Large intestine (tissue), 3 donors: ENCODE data around the gene CIROP. TPM values are rescaled to one million over a fixed set of nuclear protein-coding genes. Genes with fewer than 3 reads are reported as not detected.
"Not testable (repeated sequence)": the region's sequence is repeated elsewhere in the genome, so short reads cannot be mapped to it uniquely, and the experiment has no call there.

Source experiments
- DNase-seq, 2 donors: peaks; one replicate each; pipeline versions ENCODE4 v3.0.0 to v3.0.0-alpha.2; 2013
- H3K27ac ChIP-seq: one replicate; pipeline ENCODE4 v1.5.1; 2013; ENCODE audit warnings: low read length
- H3K27me3 ChIP-seq: 2 replicates; pipeline ENCODE4 v1.6.1; 2013; ENCODE audit warnings: low read length; ENCODE audit not compliant: control insufficient read depth, insufficient read depth
- H3K36me3 ChIP-seq: 2 replicates; pipeline ENCODE4 v1.6.1; 2013; ENCODE audit warnings: low read length; ENCODE audit not compliant: control insufficient read depth, insufficient read depth
- H3K4me1 ChIP-seq: one replicate; pipeline ENCODE4 v1.6.1; 2013; ENCODE audit warnings: low read length; ENCODE audit not compliant: control insufficient read depth, insufficient read depth
- H3K4me3 ChIP-seq: one replicate; pipeline ENCODE4 v1.5.1; 2013; ENCODE audit warnings: low read length
- H3K9me3 ChIP-seq: one replicate; pipeline ENCODE4 v1.6.1; 2013; ENCODE audit warnings: mild to moderate bottlenecking, low read depth, low read length, moderate library complexity; ENCODE audit not compliant: control insufficient read depth
- WGBS: methylation state at CpG from one replicate; pipeline ENCODE4 v1.1.5; 2013; ENCODE audit warnings: low lambda C conversion rate; ENCODE audit not compliant: insufficient coverage; 5-methylcytosine and 5-hydroxymethylcytosine counted together
- polyA plus RNA-seq: library from polyadenylated mRNA; unstranded; fragments of 120-200 nt; gene quantifications from one replicate; pipeline ENCODE4 v1.2.1, GENCODE V29; 2013

Gene CIROP
- polyA plus RNA-seq, 1 donor: 0.01 TPM

DNA sequence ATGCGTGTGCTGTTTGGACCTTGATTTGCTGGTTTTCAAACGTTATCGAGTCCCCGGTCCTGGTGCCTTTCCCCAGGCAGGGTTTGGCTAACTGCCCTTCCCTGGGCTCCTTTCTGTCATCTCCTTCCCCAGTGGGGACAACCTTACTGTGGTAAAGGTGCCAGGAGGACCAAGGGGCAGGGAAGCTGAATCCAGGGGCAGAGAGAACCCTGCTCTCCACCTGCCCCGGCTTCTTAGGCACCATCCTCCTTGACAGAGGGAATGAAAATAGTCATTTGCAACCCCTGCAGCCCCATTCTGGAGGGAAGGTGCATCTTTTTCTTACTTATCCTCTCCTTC lies 9.3 kb upstream of the CIROP start:
- no peak overlapping the region for H3K4me3 ChIP-seq
- peaks cover 3% of the 10 kb centered on the region for H3K4me1 ChIP-seq
- H3K36me3 ChIP-seq: no peaks in the 10 kb centered on the region
- no peak for DNase-seq
- H3K9me3 ChIP-seq: no peaks in the 10 kb centered on the region
- H3K27ac ChIP-seq: no peak overlapping the region
- H3K27me3 ChIP-seq: peaks cover 37% of the 10 kb centered on the region
- WGBS: no CpG with 5 or more reads among the region's 5 CpGs

DNA sequence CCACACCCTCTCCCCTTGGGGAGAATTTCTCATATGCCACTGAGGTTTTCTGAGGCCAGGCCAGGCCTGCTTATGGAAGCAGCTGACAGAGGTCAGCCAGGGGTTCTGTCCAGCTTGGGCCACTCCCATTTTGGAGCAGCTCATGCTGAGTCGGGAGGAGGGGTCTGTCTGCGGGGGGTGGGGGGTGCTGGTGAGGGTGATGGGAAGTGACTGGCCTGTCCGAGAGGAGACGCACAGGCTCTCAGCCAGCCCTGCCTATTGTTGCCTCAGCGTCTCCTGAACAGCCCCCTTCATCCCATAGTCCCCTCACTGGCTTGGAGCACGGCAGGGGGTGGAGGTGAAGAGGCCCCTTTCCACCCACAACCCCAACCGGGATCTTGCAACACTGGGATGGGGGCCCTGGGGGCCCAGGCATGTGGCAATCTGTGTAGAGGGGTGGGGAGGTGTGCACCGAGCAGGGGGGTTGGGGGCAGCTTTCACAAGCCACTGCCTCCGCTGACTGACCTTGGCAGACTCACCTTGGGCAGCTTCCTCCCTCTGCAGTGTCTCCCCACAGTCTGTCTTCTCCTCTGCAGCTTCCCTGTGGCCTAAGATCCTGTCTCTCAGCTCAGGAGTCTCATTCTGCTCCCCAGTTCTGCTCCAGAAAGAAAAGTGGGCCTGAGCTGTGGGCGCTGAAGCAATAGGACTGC lies 8.8 kb upstream of the CIROP start:
- Histone ChIP-seq H3K9me3 (peaks cover 1% of the 10 kb centered on the region), H3K36me3 (no peaks in the 10 kb centered on the region), H3K27ac (no peak overlapping the region), H3K27me3 (peaks cover 37% of the 10 kb centered on the region), H3K4me3 (no peak overlapping the region), H3K4me1 (peaks cover 3% of the 10 kb centered on the region)
- WGBS: 80% methylated on average over 1 of the region's 10 CpGs
- DNase-seq: no peak

DNA sequence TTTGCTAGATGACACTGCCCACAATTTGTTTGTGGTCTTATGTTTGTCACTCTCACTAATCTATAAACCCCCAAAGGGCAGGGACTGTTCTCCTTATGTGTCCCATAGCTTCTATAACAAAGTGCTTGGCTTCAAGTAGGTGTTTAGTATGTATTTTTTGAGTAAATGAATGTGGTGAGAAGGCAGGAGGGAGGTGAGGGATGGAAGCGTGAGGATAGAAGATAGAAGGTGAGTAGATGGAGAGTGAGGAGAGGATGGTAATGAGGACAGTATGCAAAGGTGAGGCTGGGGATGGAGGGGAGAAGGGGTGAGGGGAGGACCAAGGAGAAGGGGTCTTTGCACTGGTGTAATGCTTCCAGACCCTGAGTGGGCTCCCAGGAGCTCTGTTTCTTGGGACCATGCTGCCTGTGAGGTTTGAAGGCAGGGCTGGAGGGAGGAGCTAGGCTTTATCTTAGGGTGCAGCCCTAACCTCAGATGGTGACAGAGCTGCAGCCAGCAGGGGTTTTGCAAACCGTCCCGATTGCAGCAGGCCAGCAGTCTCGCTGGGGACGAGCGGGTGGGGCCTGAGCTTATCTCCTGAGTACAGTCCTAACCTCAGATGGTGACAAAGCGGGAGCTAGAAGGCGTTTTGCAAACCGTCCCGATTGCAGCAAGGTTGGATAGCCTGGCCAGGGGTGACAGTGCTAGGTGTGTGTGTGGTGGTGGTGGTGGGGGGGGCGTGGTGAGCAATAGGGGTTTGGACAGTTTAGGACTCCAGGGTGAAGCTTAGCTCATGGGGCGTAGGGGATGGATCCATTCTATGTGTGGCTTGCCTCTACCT lies 7.8 kb upstream of the CIROP start:
- no peak for DNase-seq

DNA sequence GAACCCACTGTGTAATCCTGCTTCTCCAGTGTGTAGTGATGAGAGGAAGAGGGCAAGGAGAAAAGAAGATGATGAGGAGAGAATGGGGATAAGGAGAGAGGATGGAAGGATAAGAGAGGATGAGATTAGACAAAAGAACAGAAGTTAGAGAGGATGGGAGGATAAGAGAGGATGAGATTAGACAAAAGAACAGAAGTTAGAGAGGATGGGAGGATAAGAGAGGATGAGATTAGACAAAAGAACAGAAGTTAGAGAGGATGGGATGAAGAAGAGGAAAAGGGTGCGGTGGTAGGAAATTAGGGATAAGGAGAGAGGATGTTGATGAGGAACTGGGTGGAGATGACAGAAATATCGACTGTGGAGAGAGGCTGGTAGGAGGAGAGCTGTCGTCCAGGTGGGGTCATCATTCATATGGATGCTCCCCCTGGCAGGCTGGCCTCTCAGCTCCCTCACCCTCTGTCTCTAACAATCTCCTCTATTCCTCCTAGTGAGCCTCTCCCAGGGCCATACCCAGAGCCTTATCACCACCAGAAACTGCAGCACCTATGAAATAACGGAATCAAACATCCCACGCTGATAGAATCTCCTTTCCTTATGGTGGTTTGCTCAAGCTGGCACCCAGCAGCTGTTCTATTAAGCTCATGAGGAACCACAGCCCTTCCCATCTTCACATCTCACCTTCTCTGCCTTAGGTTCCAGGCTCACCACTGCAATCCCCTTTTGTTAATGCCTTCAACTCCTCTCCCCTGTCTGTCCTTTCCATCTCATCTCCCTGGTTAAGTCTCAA lies 6.0 kb upstream of the CIROP start:
- H3K4me1 ChIP-seq: peaks cover 3% of the 10 kb centered on the region
- H3K9me3 ChIP-seq: peaks cover 7% of the 10 kb centered on the region
- no peak overlapping the region for H3K27ac ChIP-seq
- H3K27me3 ChIP-seq: peaks cover 35% of the 10 kb centered on the region
- DNase-seq: no peak
- H3K4me3 ChIP-seq: no peak overlapping the region
- 100% methylated on average over 1 of the region's 5 CpGs for WGBS
- no peaks in the 10 kb centered on the region for H3K36me3 ChIP-seq

More for the DNA sequence above, 7.8 kb upstream of the CIROP start:
- H3K9me3 ChIP-seq: peaks cover 7% of the 10 kb centered on the region
- H3K27ac ChIP-seq: no peak overlapping the region
- no peak overlapping the region for H3K4me3 ChIP-seq
- H3K27me3 ChIP-seq: peaks cover 37% of the 10 kb centered on the region
- H3K36me3 ChIP-seq: no peaks in the 10 kb centered on the region
- 63% methylated on average over 1 of the region's 12 CpGs for WGBS
- peaks cover 3% of the 10 kb centered on the region for H3K4me1 ChIP-seq

DNA sequence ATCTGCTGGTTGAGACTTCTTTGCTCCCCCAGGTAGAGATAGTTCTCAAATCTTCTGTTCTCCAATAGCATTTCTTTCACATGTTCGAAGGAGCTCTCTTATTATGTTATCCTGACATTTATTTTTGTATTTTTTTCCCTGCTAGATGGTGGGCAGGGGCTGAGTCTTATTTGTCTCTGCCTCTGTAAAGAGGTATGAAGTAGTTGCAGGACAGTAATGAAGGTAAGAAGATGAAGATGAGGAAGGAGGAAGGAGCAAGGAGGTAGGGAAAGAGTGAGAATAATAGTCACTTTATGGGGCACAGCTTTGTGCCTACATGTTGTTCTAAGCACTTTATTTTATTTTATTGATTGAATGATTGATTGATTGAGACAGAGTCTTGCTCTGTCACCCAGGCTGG lies 5.0 kb upstream of the CIROP start:
- WGBS: no CpG with 5 or more reads among the region's 1 CpG
- peaks cover 31% of the 10 kb centered on the region for H3K27me3 ChIP-seq

DNA sequence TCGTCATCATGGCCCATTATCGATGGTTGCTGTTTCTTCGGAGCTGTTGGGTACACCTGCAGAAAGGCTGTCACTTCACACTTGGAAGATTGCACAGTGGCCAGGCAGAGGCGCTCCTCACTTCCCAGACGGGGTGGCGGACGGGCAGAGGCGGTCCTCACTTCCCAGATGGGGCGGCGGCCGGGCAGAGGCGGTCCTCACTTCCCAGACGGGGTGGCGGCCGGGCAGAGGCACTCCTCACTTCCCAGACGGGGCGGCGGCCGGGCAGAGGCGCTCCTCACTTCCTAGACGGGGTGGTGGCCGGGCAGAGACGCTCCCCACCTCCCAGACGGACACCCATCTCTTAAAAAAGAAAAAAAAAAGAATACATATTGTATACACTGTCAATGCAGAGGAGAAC lies 3.4 kb upstream of the CIROP start:
- H3K9me3 ChIP-seq, H3K36me3 ChIP-seq, H3K4me3 ChIP-seq, DNase-seq, H3K27ac ChIP-seq, H3K4me1 ChIP-seq: not testable (repeated sequence)
- peaks cover 32% of the 10 kb centered on the region for H3K27me3 ChIP-seq
- WGBS: no CpG with 5 or more reads among the region's 24 CpGs

More for the DNA sequence above, 5.0 kb upstream of the CIROP start:
- H3K27ac ChIP-seq: no peak overlapping the region
- no peak overlapping the region for H3K4me3 ChIP-seq
- H3K4me1 ChIP-seq: peaks cover 3% of the 10 kb centered on the region
- no peaks in the 10 kb centered on the region for H3K36me3 ChIP-seq
- no peak for DNase-seq
- peaks cover 7% of the 10 kb centered on the region for H3K9me3 ChIP-seq

DNA sequence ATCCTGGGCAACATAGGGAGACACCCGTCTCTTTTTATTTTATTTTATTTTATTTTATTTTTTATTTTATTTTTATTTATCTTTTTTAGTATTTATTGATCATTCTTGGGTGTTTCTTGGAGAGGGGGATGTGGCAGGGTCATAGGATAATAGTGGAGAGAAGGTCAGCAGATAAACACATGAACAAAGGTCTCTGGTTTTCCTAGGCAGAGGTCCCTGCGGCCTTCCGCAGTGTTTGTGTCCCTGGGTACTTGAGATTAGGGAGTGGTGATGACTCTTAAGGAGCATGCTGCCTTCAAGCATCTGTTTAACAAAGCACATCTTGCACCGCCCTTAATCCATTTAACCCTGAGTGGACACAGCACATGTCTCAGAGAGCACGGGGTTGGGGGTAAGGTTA lies 2.8 kb upstream of the CIROP start:
- not testable (repeated sequence) for DNase-seq, H3K4me1 ChIP-seq
- H3K27me3 ChIP-seq: peaks cover 32% of the 10 kb centered on the region

DNA sequence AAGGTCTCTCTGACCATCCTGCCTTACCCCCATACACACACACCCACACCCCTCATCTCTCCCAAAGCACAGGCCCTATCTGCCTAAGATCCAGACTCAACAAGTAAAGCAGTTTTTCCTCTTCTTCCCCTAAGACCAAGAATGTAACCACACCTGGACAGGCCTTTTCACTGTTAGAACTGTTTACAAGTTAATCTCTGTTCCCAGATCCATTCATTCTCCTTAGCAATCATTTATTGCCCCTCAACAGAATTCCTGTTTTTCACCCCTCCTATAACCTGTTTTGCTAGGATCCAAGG lies 1.9 kb upstream of the CIROP start:
- H3K36me3 ChIP-seq: no peaks in the 10 kb centered on the region
- no peak overlapping the region for H3K27ac ChIP-seq
- no peak for DNase-seq

More for the DNA sequence above, 2.8 kb upstream of the CIROP start:
- not testable (repeated sequence) for H3K9me3 ChIP-seq, H3K27ac ChIP-seq, H3K36me3 ChIP-seq, H3K4me3 ChIP-seq
- WGBS: 91% methylated on average over 1 of the region's 5 CpGs

DNA sequence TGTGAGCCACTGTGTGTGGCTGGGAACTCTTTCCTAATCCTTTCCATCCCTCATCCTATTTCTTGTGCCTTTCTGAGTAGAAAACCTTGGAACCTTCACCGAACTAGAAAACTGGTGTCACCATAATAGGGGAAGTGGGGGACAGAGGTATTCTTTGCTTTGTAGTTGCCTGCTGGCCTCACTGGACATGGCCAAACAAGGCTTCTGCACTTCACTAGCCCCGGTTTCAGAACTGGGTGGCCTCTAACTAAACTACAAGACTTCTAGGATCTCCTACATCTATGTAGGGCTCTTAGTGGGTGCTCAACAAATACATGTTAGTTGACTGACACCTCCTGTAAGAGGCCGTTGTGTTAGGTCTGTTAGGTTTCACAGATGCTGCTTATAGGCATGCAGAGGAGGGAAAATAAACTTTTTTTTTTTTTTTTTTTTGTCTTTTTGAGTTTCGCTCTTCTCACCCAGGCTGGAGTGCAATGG lies 597 bp upstream of the CIROP start:
- Histone ChIP-seq H3K4me1 (no peaks in the 10 kb centered on the region), H3K4me3 (no peak overlapping the region), H3K27me3 (peaks cover 13% of the 10 kb centered on the region), H3K36me3 (no peaks in the 10 kb centered on the region), H3K9me3 (peaks cover 7% of the 10 kb centered on the region), H3K27ac (no peak overlapping the region)
- DNase-seq: no peak
- no CpG with 5 or more reads among the region's 4 CpGs for WGBS

More for the DNA sequence above, 1.9 kb upstream of the CIROP start:
- no peaks in the 10 kb centered on the region for H3K4me1 ChIP-seq
- H3K4me3 ChIP-seq: no peak overlapping the region
- H3K27me3 ChIP-seq: peaks cover 24% of the 10 kb centered on the region
- peaks cover 7% of the 10 kb centered on the region for H3K9me3 ChIP-seq

DNA sequence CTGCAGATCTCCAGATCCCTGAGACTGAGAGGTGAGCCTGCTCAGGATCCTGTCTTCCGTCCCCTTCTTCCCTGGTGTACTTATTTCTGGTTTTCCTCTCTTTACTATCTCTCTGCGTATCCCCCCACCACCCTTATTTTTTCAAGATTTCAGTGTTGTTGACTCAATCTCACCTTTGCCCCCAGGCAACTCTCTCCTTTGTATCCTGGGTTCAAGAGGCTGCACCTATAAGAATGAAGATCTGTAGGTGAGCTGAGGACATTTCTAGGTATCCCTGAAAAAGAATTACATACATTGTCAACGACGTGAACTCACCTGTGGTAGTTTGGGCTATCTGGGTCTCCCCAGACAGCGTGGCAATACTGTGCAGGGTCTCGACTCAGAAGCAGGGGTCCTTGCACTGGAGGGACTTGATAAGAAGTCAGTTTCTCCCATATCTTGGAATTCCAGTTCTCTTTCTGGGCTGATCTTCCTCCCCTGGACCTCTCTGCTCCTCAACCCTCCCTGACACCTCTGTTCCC lies 659 bp downstream of the CIROP start:
- no peak overlapping the region for H3K27ac ChIP-seq
- DNase-seq: no peak
- no peaks in the 10 kb centered on the region for H3K4me1 ChIP-seq
- peaks cover 10% of the 10 kb centered on the region for H3K27me3 ChIP-seq
- peaks cover 5% of the 10 kb centered on the region for H3K36me3 ChIP-seq
- peaks cover 7% of the 10 kb centered on the region for H3K9me3 ChIP-seq
- WGBS: no CpG with 5 or more reads among the region's 6 CpGs
- no peak overlapping the region for H3K4me3 ChIP-seq
